NCI-H187 (cell line): ENCODE data around the gene PRRT2.

Experiments
- DNase-seq, 2 experiments: peaks; one replicate each; lab custom pipeline; 2025; lab: John Stamatoyannopoulos, UW

PRRT2 gene

DNA sequence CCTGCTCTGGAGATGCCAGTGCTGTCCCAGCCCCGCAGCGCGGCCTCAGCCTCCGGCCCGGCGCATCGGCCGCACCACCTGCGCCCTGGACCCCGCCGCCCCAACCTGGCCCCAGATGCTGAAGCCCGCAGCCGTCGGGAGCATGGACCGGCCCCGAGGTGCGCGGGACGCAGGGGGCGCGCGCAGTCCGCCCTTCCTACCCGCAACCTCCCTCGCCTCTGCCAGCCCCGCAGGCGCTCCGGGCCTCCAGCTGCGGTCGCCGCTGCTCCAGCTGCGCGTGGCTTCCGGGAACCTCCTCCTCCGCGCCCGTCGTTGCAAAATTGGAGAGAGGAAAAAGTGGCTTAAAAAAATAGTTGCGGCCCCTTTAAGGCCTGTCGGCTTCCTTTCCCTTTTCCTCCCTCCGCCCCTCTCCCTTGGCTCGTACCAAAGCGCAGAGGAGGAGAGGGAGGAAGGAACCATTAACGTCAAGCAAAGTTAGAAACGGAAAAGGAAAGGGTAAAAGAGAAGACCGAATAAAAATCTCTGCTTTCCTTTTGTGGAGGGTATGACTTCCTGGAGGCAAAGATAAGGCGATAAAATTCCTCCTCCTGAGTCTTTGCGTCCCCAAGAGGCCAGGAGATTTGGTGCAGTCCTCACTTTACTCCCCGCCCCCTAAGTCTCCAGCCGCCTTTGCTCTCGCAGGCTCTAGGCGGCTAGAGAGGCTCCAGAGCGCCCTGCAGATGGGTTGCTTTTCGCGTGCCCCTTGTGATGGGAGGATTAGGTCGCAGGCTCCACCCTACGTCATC lies 51.1 kb downstream of the PRRT2 start, which contains the start of gene CDIPT:
CDIPT (minus strand) TSS at position 343 of the 785 bp plus-strand sequence. CDS start 369 bp downstream, outside the sequence.
- DNase-seq = peak; percentile 87 to 93

DNA sequence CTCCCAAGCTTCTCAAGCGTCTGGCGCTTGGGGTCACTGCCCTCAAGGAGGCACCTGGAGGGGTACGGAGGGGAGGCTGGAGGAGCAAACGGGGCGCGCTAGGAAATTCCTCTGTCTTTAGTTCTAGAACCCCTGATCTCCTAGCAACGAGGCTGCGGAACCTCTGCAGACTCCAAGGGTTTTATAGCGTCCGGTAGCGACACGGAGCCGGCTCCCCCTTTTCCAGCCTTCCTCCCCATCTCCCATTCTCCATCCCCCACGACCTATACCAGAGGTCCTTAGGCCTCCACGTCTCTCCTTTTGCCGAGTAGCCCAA lies 51.6 kb downstream of the PRRT2 start:
- no peak for DNase-seq

DNA sequence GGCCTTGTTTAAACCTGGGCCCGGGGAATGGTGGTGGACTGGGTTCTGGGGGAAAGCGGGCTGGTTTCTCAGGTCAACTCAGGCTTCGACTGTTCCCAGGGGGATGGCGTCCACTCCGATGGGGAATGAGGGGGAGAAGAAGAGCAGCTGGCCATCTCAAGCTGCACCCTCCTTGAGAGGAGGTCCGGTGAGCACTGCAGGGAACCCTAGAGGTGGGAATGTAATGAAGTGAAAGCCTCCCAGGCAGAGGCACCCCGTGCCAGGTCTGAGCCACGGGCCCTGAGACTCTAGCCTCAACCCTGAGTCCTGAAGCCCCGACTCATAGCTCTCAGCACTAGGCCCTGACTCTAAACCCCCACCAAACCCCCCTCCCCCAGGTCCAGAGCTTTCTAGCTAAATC lies 52.2 kb downstream of the PRRT2 start:
- DNase-seq = no peak
